ENCODE measurements around the gene FAM227B. TPM values are rescaled to one million over a fixed set of nuclear protein-coding genes. Genes with fewer than 3 reads are reported as not detected.
A peak's percentile ranks its signal among the peaks of the same experiment; 100 is the strongest.
"Not testable (repeated sequence)": the region's sequence is repeated elsewhere in the genome, so short reads cannot be mapped to it uniquely, and the experiment has no call there.

Gene FAM227B
- polyA plus RNA-seq, 1 experiment: 6.1 TPM

DNA sequence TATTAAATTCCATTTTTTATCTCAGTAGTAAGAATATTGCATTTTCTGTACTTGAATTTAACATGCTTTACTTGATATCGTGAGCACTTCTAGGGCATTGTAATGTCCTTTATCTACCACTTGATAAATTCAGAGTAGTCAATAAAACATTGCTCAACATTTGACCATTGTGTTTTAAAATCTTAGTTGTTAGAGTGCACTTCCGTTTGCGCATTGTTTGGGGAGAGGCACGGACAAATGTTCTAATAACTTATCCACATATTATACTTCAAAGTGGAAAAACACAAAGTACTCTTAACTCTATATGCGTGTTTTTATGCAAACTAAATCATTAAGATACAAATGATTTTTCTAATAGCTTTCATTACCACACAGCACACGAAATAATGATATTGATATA lies 419 bp downstream of the FAM227B start:
- H3K9me3 ChIP-seq (ENCODE audit: control insufficient read depth, insufficient read depth, low read length): no peaks in the 10 kb centered on the region
- ChIA-PET CTCF (interaction anchor here (1.0 to 1.1 kb wide), 2 partner anchors 199 to 383 kb away, joined by 3 read pairs; no protein-coding TSS in a partner anchor), POLR2A (interaction anchor here (0.6 to 1.0 kb wide), 6 partner anchors 25 to 431 kb away, joined by 3 to 16 read pairs (median 4); no protein-coding TSS in a partner anchor)
- no peaks in the 10 kb centered on the region for H3K27me3 ChIP-seq (ENCODE audit: control insufficient read depth, insufficient read depth, low read length)
- H3K27ac ChIP-seq (ENCODE audit: low read depth, low read length): peak overlapping the region; percentile 77
- TF ChIP-seq CTCF (IDR thresholded peaks at IDR 0.05; ENCODE audit: low read depth, low read length): no peak
- peak overlapping the region; percentile 69 for H3K4me3 ChIP-seq (ENCODE audit: low read depth, low read length)
- DNase-seq (ENCODE audit: low read depth, low spot score): no peak

DNA sequence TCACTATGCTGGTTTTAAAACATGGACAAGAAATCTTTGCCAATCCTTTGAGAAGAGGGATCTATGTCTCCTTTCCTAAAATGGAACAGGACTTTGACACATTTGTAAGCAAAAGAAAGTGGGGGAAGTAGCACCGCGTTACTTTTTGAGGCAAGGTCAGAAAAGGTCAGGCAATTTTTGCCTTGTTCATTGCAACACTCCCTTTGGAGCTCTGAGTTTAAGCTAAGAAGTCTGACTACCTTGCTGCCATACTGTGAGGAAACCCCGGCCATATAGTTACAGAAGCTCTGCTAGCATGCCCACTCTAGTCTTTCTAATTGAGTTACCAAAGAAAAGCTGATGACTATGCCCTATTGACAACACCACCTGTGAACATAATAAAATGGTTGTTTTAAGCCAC lies 1.4 kb downstream of the FAM227B start:
- H3K4me3 ChIP-seq (ENCODE audit: low read depth, low read length): no peak overlapping the region
- ChIA-PET CTCF (interaction anchor here (1.0 to 1.1 kb wide), 2 partner anchors 198 to 384 kb away, joined by 3 read pairs; no protein-coding TSS in a partner anchor), POLR2A (interaction anchor here (0.6 kb wide), 1 partner anchor 949 kb away, joined by 3 read pairs; no protein-coding TSS in a partner anchor)
- no peak overlapping the region for H3K27ac ChIP-seq (ENCODE audit: low read depth, low read length)
- no peaks in the 10 kb centered on the region for H3K27me3 ChIP-seq (ENCODE audit: control insufficient read depth, insufficient read depth, low read length)
- TF ChIP-seq CTCF (IDR thresholded peaks at IDR 0.05; ENCODE audit: low read depth, low read length): no peak
- DNase-seq (ENCODE audit: low read depth, low spot score): no peak
- peaks cover 5% of the 10 kb centered on the region; the same call in 1 of the 2 replicates for H3K9me3 ChIP-seq (ENCODE audit: control insufficient read depth, insufficient read depth, low read length)

GRCh38 chr15:49612240-49612639 lies 8.4 kb downstream of the FAM227B start:
- H3K27ac ChIP-seq (ENCODE audit: low read depth, low read length); H3K4me3 ChIP-seq (ENCODE audit: low read depth, low read length); CTCF ChIA-PET; H3K27me3 ChIP-seq (ENCODE audit: control insufficient read depth, insufficient read depth, low read length); POLR2A ChIA-PET; H3K9me3 ChIP-seq (ENCODE audit: control insufficient read depth, insufficient read depth, low read length); DNase-seq (ENCODE audit: low read depth, low spot score): not testable (repeated sequence)

- no peak overlapping the region for H3K27ac ChIP-seq (ENCODE audit: low read depth, low read length)
- ChIA-PET CTCF (no interaction called here), POLR2A (no interaction called here)
- DNase-seq (ENCODE audit: low read depth, low spot score): no peak
- no peak overlapping the region for H3K4me3 ChIP-seq (ENCODE audit: low read depth, low read length)
- H3K9me3 ChIP-seq (ENCODE audit: control insufficient read depth, insufficient read depth, low read length): peaks cover 10% of the 10 kb centered on the region
- no peaks in the 10 kb centered on the region for H3K27me3 ChIP-seq (ENCODE audit: control insufficient read depth, insufficient read depth, low read length)
- no peak for TF ChIP-seq CTCF (IDR thresholded peaks at IDR 0.05; ENCODE audit: low read depth, low read length)
Observed at GRCh38 chr15:49610157-49610918, 10.3 kb downstream of the FAM227B start.

DNA sequence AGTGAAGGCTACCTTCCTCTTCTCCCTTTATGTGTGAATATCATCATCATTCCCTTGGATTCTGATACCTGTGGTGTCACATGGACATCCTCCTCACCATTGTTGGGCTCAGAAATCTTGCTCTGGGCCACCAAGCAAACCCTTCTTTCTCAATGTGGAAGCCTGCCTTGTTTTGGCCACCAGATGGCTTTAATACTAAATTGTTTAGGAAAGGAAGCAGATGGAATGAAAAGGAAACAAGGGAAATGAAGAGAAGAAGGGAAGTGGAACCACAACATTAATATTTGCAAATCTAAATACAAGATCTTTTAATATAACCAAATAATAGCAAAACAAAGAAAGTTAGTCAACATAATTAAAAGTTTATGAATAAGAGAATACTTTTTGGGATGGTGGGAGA lies 14.0 kb downstream of the FAM227B start:
- POLR2A ChIA-PET: no interaction called here
- no peak overlapping the region for H3K27ac ChIP-seq (ENCODE audit: low read depth, low read length)
- peaks cover 10% of the 10 kb centered on the region for H3K9me3 ChIP-seq (ENCODE audit: control insufficient read depth, insufficient read depth, low read length)
- CTCF ChIA-PET: no interaction called here
- H3K4me3 ChIP-seq (ENCODE audit: low read depth, low read length): no peak overlapping the region
- DNase-seq (ENCODE audit: low read depth, low spot score): no peak
- peak; percentile 37 for TF ChIP-seq CTCF (IDR thresholded peaks at IDR 0.05; ENCODE audit: low read depth, low read length)
- no peaks in the 10 kb centered on the region for H3K27me3 ChIP-seq (ENCODE audit: control insufficient read depth, insufficient read depth, low read length)
